Osteocyte (in vitro differentiated cells): ENCODE data around the gene TLE5. TPM values are rescaled to one million over a fixed set of nuclear protein-coding genes. Genes with fewer than 3 reads are reported as not detected.
"Not testable (repeated sequence)": the region's sequence is repeated elsewhere in the genome, so short reads cannot be mapped to it uniquely, and the experiment has no call there.

ENCODE experiments used
- DNase-seq: peaks from one replicate; pipeline ENCODE4 v3.0.0; 2021; ENCODE audit warnings: mixed read lengths; ENCODE audit not compliant: unreplicated experiment; ENCODE audit errors: extremely low spot score
- H3K27ac Mint-ChIP-seq: one replicate; pipeline ENCODE4 v1.8.0; 2021; ENCODE audit warnings: mild to moderate bottlenecking, mixed read lengths; ENCODE audit not compliant: unreplicated experiment
- H3K27me3 Mint-ChIP-seq: one replicate; pipeline ENCODE4 v1.8.0; 2021; ENCODE audit warnings: mixed read lengths; ENCODE audit not compliant: unreplicated experiment
- H3K36me3 Mint-ChIP-seq: one replicate; pipeline ENCODE4 v1.8.0; 2021; ENCODE audit warnings: mixed read lengths; ENCODE audit not compliant: unreplicated experiment
- H3K4me1 Mint-ChIP-seq: one replicate; pipeline ENCODE4 v1.8.0; 2021; ENCODE audit warnings: mixed read lengths; ENCODE audit not compliant: unreplicated experiment
- H3K4me3 Mint-ChIP-seq: one replicate; pipeline ENCODE4 v1.8.0; 2021; ENCODE audit warnings: mild to moderate bottlenecking, moderate library complexity, mixed read lengths; ENCODE audit not compliant: unreplicated experiment
- H3K9me3 Mint-ChIP-seq: one replicate; pipeline ENCODE4 v1.8.0; 2021; ENCODE audit warnings: mixed read lengths; ENCODE audit not compliant: unreplicated experiment
- CTCF ChIP-seq: fragments of 200-600 bp; sonication (generic); IDR thresholded peaks from 2 replicates; pipeline ENCODE4 v1.5.0; 2021; ENCODE audit warnings: antibody characterized with exemption, mild to moderate bottlenecking, moderate library complexity
- total RNA-seq: library from RNA; stranded (reverse); gene quantifications from 2 replicates; pipeline ENCODE4 v1.2.1, GENCODE V29; 2021

TLE5 gene
- total RNA-seq, 1 donor from 2014 or later, result 366 TPM

DNA sequence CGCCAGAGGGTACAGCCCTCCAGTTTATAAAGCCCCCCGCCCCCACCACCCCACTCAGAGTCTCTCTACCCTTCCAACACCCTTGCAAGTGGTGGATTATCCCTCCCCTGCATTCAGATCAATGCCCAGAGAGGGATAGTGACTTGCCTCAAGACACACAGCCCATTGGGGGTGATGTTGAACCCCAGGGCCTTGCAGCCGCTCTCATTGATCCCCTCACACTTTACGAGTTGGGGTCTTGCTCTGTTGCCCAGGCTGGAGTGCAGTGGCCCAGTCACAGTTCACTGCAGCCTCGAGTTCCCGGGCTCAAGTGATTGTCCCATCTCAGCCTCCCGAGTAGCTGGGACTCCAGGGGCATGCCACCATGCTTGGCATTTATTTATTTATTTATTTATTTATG lies 44.4 kb downstream of the TLE5 start:
- Mint-ChIP-seq H3K4me3 (no peak overlapping the region), H3K36me3 (peaks cover 4% of the 10 kb centered on the region), H3K9me3 (no peaks in the 10 kb centered on the region)

DNA sequence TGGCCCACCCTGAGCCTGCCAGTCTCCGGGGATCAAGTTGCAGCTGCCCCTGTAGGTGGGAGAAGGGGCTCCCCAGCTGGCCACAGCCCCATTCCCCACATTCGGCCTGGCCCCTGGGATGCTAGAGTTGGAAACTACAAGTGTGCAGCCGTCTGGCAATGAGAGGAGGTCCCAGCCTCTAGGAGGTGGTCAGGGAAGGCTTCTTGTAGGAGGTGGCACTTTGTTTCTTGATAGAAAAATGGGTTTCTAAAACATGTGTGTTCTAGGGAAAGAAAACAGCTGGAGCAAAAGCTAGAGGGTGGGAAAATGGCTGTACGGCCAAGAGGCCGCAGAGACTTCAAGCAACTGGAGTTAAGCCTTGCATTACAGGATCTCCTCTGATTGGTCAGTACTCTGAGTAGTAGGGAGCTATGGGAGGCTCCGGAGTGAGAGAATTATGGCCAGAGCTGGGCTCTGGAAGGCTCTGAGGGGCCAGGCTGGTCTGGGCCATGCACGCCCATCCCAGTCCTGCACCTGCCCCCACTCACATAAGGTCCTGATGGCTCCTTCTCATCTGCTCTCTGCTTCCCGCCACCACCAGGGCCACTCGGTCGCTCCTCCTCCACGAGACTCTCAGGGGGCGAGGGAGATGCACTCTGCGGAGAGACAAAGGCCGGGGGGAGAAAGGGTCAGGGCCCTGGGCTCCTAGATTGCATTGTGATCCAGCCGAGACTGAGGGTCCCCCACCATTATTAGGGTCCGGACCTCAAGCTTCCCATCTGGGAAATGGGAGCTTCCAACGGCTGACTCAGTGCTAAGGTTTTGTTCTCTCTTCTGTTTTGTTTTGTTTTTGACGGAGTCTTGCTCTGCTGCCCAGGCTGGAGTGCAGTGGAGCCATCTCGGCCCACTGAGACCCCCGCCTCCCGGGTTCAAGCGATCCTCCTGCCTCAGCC lies 46.9 kb downstream of the TLE5 start:
- Mint-ChIP-seq H3K27ac (no peak overlapping the region), H3K4me1 (peaks cover 6% of the 10 kb centered on the region), H3K4me3 (no peak overlapping the region), H3K27me3 (peaks cover 3% of the 10 kb centered on the region), H3K9me3 (no peaks in the 10 kb centered on the region), H3K36me3 (peaks cover 4% of the 10 kb centered on the region)
- TF ChIP-seq CTCF, result no peak
- DNase-seq, result no peak

More for the DNA sequence above, 44.4 kb downstream of the TLE5 start:
- H3K27me3 Mint-ChIP-seq, result peaks cover 3% of the 10 kb centered on the region
- TF ChIP-seq CTCF, result no peak
- H3K4me1 Mint-ChIP-seq, result peaks cover 6% of the 10 kb centered on the region
- H3K27ac Mint-ChIP-seq, result no peak overlapping the region
- no peak for DNase-seq

GRCh38 chr19:3014135-3014534 lies 48.2 kb downstream of the TLE5 start:
- H3K36me3 Mint-ChIP-seq, result peaks cover 4% of the 10 kb centered on the region
- H3K9me3 Mint-ChIP-seq, result no peaks in the 10 kb centered on the region
- no peak overlapping the region for H3K27ac Mint-ChIP-seq
- DNase-seq, result no peak
- H3K4me1 Mint-ChIP-seq, result peaks cover 6% of the 10 kb centered on the region
- no peak overlapping the region for H3K4me3 Mint-ChIP-seq
- no peaks in the 10 kb centered on the region for H3K27me3 Mint-ChIP-seq
- no peak for TF ChIP-seq CTCF

GRCh38 chr19:3013263-3013725 lies 49.0 kb downstream of the TLE5 start:
- DNase-seq, result no peak
- Mint-ChIP-seq H3K4me3 (no peak overlapping the region), H3K9me3 (no peaks in the 10 kb centered on the region), H3K36me3 (peaks cover 4% of the 10 kb centered on the region), H3K4me1 (peaks cover 6% of the 10 kb centered on the region), H3K27ac (no peak overlapping the region), H3K27me3 (no peaks in the 10 kb centered on the region)
- TF ChIP-seq CTCF, result no peak

DNA sequence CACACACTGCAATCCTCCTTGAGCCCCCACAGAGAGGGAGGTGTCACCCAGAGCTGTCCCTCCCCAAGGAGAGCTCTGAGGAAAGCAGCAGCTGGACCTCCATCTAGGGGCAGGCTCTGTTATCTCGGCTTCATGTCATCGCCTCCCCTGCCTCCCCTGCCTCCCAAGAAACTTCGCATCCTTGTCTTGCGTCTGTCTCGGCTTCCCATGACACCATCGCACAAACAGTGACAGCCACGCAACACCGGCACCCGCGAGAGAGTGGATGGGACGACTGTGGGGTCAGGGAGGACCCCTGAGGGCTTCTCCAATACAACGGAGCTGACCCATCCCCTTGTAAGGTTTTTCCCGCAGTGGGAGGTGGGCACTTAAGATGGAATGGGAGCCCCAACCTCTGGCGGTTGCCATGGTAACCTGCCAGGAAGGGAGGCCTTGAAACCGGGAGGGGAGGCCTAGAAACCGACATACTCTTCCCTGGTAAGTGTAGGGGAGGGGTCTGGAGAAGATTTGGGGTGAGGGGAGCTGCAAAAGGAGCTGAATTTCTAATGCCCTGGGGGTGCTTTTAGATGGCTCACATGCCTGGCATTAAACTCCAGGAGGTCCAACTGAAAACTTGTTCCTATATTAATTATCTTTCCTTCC lies 49.6 kb downstream of the TLE5 start:
- H3K4me3 Mint-ChIP-seq, result no peak overlapping the region
- no peak overlapping the region for H3K27ac Mint-ChIP-seq
- H3K4me1 Mint-ChIP-seq, result peaks cover 6% of the 10 kb centered on the region
- no peak for DNase-seq
- H3K27me3 Mint-ChIP-seq, result no peaks in the 10 kb centered on the region
- TF ChIP-seq CTCF, result no peak
- H3K36me3 Mint-ChIP-seq, result peaks cover 4% of the 10 kb centered on the region
- H3K9me3 Mint-ChIP-seq, result no peaks in the 10 kb centered on the region

DNA sequence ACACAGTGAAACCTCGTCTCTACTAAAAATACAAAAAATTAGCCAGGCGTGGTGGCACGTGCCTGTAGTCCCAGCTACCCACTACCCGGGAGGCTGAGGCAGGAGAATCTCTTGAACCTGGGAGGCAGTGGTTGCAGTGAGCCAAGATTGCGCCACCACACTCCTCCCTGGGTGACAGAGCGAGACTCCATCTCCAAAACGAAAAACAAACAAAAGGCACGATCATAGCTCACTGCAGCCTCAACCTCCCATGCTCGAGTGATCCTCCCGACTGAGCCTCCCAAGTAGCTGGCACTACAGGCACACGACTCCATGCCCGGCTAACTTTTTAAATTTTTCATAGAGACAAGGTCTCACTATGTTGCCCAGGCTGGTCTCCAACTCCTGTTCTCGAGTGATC lies 50.2 kb downstream of the TLE5 start:
- not testable (repeated sequence) for H3K4me1 Mint-ChIP-seq, H3K27me3 Mint-ChIP-seq, H3K4me3 Mint-ChIP-seq, H3K27ac Mint-ChIP-seq, DNase-seq, H3K9me3 Mint-ChIP-seq, H3K36me3 Mint-ChIP-seq
